Stromal cell of bone marrow (primary cell): ENCODE results near the gene GGTLC1.
"Not testable (repeated sequence)": the region's sequence is repeated elsewhere in the genome, so short reads cannot be mapped to it uniquely, and the experiment has no call there.

Source experiments
- DNase-seq: peaks from one replicate; pipeline ENCODE4 v3.0.0-alpha.2; 2012; ENCODE audit warnings: low read depth

Gene GGTLC1

DNA sequence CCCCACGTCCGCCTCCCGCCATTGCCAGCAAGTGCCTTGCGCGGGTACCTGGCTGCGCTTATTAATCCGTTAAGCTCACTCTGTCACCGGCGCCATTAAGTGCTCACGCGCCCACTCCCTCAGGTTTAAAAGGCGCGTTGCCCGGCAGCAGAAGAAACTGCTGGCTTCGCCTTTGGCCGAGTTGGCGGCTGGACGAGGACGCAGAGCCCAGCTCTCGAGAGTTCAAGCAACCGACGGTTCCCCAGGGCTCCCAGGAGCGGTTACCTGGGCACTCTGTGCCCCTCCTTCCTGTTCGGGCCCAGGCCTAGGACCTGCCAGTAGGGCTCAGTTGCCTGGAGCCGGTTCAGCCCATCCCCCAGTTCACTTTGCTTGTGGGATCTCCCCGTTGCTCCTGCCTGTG is at the start of gene GGTLC1:
Gene GGTLC1, minus strand, starts transcription at position 219 of the 400 bp plus-strand sequence. CDS start 2,168 bp downstream, outside the sequence.
- DNase-seq = no peak

DNA sequence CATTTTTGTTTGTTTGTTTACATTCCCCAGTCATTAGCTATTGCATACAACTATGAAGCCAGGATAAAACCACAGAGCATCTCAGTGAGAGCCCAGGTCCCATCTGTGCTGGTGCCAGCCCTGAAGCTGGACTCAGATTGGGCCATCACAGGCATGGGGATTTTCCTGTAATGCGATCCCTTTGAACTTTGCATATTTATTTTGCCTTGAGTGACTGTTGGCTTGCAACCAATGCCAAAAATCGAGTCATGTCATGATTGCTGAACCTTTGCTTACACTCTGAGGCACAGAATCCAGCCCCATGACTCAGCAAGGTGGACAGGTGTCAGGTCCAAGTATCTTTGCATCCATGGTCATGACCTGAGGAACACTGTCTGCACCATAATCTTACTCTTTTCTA is 46.2 kb upstream of the GGTLC1 start:
- no peak for DNase-seq

- no peak for DNase-seq
These were observed 45.0 kb upstream of the GGTLC1 start for GRCh38 chr20:24033565-24033964.

DNA sequence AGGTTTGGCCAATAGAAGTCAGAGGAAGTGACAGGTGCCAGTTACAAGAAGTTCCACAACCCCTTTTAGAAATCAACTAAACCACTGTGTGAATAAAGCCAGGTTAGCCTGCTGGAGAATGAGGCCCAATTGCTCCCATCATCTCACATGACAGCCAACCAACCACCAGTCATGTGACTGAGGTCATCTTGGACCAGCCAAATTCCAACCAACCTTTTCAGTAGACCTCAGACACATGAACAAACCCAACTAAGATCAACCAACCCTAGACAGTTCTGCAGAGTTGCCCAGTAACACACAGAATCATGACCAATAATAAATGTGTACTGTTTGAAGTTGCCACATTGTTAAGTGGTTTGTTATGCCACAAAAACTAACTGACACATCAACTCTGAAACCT is 44.6 kb upstream of the GGTLC1 start:
- no peak for DNase-seq

DNA sequence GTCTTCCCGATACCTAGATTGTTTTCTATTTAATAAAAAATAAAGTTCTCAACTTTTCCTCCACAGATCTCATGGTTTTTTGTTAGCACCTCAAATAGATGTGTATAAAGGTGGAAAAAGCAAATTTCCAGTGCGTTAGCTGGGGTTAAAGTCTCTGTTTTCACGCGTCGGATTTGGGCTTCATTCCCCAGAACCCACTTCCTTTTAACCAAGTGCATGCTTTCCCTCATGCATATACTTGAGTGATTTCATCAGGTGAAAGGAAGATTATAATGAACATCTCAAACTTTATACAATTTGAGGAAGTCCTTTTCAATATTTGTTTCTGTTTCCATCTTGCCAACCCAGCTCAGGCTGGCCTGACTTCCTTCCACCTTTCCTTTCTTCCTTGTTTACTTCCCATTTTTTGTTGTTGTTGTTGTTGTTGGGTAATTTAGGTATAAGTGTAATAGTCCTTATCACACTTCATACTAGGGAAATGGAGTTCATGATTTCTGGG is 43.9 kb upstream of the GGTLC1 start:
- DNase-seq = no peak

DNA sequence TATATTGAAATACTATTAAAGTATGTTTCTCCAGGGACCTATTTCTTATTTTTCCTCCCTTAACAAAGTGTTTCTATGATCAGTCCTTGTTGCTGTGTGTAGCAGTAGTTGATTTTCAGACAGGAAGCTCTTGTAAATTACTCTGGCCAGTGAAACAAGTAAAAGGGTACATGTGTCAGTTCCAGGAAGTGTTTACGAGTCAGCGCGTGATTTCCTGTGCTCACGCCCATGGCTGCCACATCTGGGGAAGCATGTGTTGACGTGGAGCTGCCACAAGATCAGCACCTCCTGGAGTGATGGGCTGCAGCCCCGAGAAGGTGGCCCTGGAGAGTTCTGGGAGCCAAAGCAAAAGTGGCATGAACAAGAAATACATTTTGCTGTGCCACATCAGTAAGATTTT is 38.6 kb upstream of the GGTLC1 start:
- DNase-seq = no peak

GRCh38 chr20:24022621-24023180 is 34.1 kb upstream of the GGTLC1 start:
- DNase-seq = no peak

DNA sequence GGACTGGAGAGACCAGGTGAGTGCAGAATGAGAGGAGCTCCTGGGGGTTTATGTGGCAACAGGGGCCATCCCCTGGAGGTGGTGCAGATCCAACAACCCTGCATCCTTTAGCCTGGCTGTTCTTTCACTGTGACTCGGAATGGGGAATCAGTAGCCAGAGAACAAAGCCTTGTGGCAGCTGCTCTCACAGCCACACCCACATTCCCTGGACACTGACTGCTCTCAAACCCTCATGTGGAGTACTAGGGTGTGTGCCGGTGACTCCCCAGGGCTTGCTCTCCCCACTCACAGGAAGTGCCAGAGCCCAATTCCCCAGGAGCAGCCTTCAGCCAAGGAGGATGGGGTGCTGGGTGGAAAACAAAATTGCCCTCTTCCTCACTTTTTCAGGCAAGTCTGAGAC is 30.2 kb upstream of the GGTLC1 start:
- no peak for DNase-seq

- DNase-seq = peak; percentile 36
These were observed 28.8 kb upstream of the GGTLC1 start for GRCh38 chr20:24017458-24017755.

GRCh38 chr20:24016607-24017457 is 28.3 kb upstream of the GGTLC1 start:
- DNase-seq = no peak

DNA sequence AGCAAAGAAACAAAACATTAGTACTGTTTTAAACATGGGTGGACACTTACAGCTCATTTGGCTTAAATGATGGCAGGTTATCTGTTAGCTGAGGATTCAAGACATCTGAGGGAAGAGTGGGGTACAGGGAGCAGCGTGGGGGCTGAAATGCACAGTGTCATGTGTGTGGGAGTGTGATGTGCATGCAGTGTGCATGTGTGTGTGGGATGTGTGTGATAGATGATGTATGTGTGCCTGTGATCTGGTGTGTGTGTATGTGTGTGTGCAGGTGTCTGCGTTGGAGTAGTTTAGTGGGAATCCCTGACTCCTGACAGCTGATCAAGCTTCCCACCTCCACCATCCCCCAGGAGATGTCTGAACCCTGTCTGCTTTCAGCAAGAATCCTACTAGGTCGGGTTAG is 25.4 kb upstream of the GGTLC1 start:
- DNase-seq = no peak

GRCh38 chr20:24011282-24011681 is 22.7 kb upstream of the GGTLC1 start:
- DNase-seq = no peak

GRCh38 chr20:24007758-24008157 is 19.2 kb upstream of the GGTLC1 start:
- DNase-seq = no peak

DNA sequence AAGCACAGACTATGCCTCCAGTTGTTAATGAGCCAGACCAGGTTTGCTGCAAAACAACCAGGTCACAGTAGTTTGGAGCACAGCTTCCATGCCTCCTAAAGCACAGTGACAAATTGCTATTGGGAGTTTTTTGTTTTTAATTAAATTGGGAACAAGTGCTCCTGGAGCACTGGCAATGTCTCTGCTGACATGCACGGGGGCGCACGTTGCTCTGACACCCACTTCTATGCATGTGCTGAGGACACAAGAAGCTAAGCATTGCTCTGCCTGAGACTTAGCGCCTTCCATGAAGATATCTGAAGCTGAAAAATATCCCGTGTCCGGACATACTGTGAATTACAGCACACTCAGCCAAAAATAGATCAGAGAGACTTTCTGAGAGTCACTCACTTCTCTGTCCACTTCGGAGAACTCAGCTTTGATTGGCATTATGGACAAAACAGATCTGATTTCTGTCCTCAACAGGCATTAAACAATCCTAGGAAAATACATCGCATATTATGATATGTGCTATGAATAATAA is 18.6 kb upstream of the GGTLC1 start:
- no peak for DNase-seq

DNA sequence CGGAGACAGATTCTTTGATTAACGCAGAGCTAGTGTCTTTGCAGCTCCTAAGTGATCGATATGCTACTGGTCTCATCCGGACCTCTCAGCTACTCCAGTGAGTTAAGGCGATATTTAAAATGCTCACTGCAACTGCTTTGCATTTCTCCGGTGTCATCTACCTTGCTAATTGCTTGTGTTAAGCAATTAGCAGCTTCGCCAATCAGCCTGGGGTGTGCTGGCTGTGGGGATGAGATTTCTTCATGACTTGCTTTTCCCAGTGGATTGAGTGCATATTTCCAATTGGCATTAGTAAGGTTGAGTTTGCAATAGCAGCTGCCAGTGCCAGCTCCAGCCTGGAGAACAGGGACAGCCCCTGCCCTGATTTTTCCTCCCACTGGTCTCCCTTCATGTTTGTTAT is 18.0 kb upstream of the GGTLC1 start:
- DNase-seq = no peak

DNA sequence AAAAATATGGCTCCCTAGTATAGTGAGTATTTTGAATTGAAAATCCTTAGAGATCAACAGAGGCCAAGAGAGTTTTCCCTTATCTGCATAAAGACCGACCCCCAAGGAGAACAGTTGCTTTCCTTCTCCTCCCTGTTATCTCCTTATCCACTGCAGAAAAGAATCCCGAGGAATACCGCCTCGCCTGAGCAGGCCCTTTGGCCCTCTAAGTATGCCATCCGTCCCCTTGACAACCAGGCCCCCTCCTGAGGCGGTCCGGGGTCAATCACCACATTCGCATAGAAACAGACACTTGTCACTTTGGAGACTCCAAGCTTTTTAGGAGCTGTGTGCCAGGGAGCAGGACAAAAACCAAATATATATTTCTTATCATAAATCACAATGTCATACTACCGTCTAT is 15.9 kb upstream of the GGTLC1 start:
- no peak for DNase-seq

DNA sequence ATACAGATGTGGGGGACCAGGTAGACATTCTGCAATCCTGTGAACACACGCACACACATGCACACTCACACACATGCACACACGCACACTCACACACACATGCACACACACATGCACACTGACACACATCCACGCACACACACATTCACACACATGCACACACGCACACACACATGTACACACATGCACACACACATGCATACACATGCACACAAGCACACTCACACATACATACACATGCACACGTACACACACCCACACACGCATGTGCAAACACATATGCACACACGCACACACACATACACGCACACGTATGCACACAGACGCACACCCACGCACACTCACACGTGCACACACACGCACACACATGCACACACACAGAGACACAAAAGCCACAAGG is 14.3 kb upstream of the GGTLC1 start:
- DNase-seq = no peak

DNA sequence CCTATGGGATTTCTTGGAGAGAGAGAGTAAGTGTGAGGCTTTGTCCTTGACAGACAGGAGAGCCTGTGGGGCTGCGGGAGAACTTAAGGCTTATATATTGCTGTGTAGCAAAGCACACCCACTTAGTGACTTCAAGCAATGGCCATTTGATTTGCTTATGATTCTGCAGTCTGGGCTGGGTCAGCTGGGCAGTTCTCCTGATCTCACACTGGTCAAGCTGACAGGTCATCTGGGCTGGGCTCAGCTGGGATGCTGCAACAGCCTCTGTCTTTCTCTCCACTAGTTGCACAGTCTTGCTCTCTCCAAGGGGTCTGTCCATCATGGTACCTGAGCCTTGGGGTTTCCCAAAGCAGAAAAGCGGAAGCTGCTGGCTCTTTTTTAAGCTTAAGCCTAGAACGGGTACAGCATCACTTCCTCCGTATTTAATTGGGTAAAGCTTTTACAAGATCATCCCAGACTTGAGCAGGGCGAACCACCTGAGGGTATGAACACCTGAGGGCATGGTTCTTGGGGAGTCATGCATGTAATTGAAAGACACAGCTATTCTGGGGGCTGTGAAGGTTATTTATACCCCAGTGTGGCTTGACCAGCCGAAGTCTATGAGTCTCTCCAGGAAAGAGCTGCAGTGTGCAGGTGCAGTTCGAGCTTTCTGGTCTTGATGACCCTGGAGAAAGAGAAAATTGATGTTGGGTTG is 13.3 kb upstream of the GGTLC1 start:
- DNase-seq = no peak

DNA sequence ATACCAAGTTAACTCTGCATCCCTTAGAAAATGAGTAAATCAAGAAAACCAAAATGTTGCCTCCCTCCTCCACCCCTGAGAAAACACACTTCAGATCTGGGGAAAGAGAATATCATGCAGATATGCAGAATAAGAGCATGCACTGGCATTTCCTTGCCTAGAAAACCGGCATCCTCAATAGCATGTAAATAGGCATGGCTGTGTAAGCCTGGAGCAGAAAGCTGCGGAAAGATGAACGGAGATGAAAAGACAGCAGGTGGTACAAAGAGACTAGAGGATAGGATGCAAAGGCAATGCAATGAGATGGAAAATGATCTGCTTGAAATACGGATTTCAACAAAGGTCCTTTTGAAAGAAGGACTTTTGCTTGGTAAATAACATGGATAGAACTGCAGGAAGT is 10.3 kb upstream of the GGTLC1 start:
- DNase-seq = no peak

GRCh38 chr20:23998392-23998791 is 9.8 kb upstream of the GGTLC1 start:
- DNase-seq = no peak

DNA sequence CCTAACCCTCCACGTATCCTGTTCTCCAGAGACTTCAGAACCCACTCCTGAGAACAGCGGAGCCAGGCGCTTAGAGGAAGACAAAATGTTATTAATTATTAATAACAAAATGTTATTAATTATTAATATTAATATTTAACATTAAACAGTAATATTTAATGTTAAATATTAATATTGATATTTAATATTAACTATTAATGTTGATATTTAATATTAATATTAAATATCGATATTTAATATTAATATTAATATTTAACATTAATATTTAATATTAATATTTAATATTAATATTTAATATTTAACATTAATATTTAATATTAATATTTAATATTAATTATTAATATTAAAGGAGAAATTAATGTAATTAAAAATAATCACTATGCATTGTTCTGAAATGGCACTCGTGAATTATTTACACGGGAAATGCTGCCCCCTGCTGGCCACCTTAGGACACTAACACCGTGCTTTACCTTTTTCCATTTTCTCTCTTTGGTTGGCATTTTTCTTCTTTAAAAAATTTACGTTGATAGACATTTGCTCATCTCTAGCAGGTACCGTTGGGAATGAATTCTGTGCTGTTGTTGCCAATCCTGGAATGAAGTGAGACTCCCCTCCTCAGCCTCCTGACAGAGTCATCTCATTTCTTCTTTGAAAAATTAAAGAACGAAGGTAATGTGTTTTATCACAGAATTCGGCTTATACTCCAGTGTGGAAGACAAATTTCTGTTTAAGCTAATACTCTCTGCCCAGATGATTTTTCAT is 7.5 kb upstream of the GGTLC1 start:
- DNase-seq = peak; percentile 13

DNA sequence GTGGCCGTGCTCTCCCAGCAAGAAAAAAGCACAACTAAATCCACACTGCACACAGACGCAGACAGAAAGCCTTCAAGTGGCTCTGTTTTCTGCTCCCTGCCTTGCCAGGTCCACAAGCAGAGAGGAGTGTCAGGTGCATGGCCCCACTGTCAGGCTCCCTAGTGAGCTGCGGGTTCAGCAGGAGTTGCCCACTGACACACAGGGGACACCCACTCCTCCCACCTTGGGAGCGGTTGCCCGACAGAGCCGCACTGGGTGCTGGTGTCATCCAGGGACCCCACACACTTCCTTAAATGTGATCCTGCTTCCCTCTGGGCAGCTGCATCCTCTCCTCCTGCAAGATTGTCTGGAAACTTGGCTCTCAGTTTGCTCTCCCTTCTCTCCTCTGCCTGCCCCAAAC is 6.7 kb upstream of the GGTLC1 start:
- DNase-seq = not testable (repeated sequence)
